Loucy (cell line): Measurements from ENCODE around the gene CD34.

Experiments
- CTCF ChIP-seq: fragments of 200-600 bp; sonication (generic); conservative IDR thresholded peaks from 2 replicates; pipeline ENCODE4 v1.5.1; 2014; ENCODE audit warnings: mild to moderate bottlenecking, antibody characterized with exemption, low read length
- EZH2phosphoT487 ChIP-seq: fragments of 200-600 bp; IDR thresholded peaks from 2 replicates; pipeline ENCODE4 v1.6.1; 2018; ENCODE audit warnings: antibody characterized with exemption, mild to moderate bottlenecking, moderate library complexity, borderline replicate concordance

GRCh38 chr1:207850621-207851407 lies 60.1 kb downstream of the CD34 start:
- TF ChIP-seq CTCF (no peak), EZH2phosphoT487 (no peak)
